Measurements from ENCODE around the gene TOP2A. TPM values are rescaled to one million over a fixed set of nuclear protein-coding genes. Genes with fewer than 3 reads are reported as not detected.
A peak's percentile ranks its signal among the peaks of the same experiment; 100 is the strongest.

The TOP2A gene
- 10 to 100 TPM; 11.8 to 32.2 (median 16.5) TPM for total RNA-seq

GRCh38 chr17:40417609-40418427 is at the start of gene TOP2A:
Gene TOP2A (minus strand): TSS chr17:40417896. CDS start chr17:40417791, 105 bp downstream.
- DNase-seq: peak; percentile 95 to 99 (median 96)
- TF ChIP-seq CTCF (IDR thresholded peaks at IDR 0.05) (no peak), POLR2A (IDR thresholded peaks at IDR 0.05) (peak in 1 of 2 donors; percentile 11)
- H3K4me1 ChIP-seq: peaks cover 0 to 17% (median 0%) of the 10 kb centered on the region in 4 donors
- H3K27me3 ChIP-seq: no peaks in the 10 kb centered on the region
- no peaks in the 10 kb centered on the region for H3K9me3 ChIP-seq
- H3K27ac ChIP-seq: peak within 1 kb of the TSS; percentile 41 to 67 (median 60)
- H3K36me3 ChIP-seq: no peaks in the 10 kb centered on the region
- H3K4me3 ChIP-seq: peak within 1 kb of the TSS; percentile 52 to 90 (median 65)

- no peak for DNase-seq
- H3K4me3 ChIP-seq: no peak overlapping the region
- H3K27me3 ChIP-seq: no peaks in the 10 kb centered on the region
- no peak overlapping the region for H3K27ac ChIP-seq
- peaks cover 0 to 11% (median 2%) of the 10 kb centered on the region in 4 donors for H3K4me1 ChIP-seq
- H3K9me3 ChIP-seq: no peaks in the 10 kb centered on the region
- no peak for TF ChIP-seq POLR2A (IDR thresholded peaks at IDR 0.05)
- TF ChIP-seq CTCF (IDR thresholded peaks at IDR 0.05): no peak
- no peaks in the 10 kb centered on the region for H3K36me3 ChIP-seq
Observed at GRCh38 chr17:40467281-40467867, 49.7 kb upstream of the TOP2A start.

- peaks cover 0 to 16% (median 2%) of the 10 kb centered on the region in 4 donors for H3K4me1 ChIP-seq
- H3K36me3 ChIP-seq: no peaks in the 10 kb centered on the region
- H3K4me3 ChIP-seq: no peak overlapping the region
- no peak for DNase-seq
- TF ChIP-seq POLR2A (IDR thresholded peaks at IDR 0.05): no peak
- TF ChIP-seq CTCF (IDR thresholded peaks at IDR 0.05): no peak
- H3K27me3 ChIP-seq: no peaks in the 10 kb centered on the region
- H3K9me3 ChIP-seq: no peaks in the 10 kb centered on the region
- no peak overlapping the region for H3K27ac ChIP-seq
Observed at GRCh38 chr17:40466298-40466971, 48.7 kb upstream of the TOP2A start.

GRCh38 chr17:40464392-40464855 is 46.7 kb upstream of the TOP2A start:
- Histone ChIP-seq H3K4me3 (no peak overlapping the region), H3K27ac (no peak overlapping the region)
- TF ChIP-seq CTCF (IDR thresholded peaks at IDR 0.05): no peak
- TF ChIP-seq POLR2A (IDR thresholded peaks at IDR 0.05): no peak

GRCh38 chr17:40463122-40463550 is 45.4 kb upstream of the TOP2A start:
- H3K9me3 ChIP-seq: no peaks in the 10 kb centered on the region
- DNase-seq: no peak
- H3K4me3 ChIP-seq: no peak overlapping the region
- H3K27me3 ChIP-seq: no peaks in the 10 kb centered on the region
- H3K4me1 ChIP-seq: peaks cover 0 to 32% (median 2%) of the 10 kb centered on the region in 4 donors
- no peak for TF ChIP-seq CTCF (IDR thresholded peaks at IDR 0.05)
- no peak for TF ChIP-seq POLR2A (IDR thresholded peaks at IDR 0.05)
- peak overlapping the region in 1 of 4 donors; percentile 20 for H3K27ac ChIP-seq
- no peaks in the 10 kb centered on the region for H3K36me3 ChIP-seq

More at GRCh38 chr17:40464392-40464855, 46.7 kb upstream of the TOP2A start:
- Histone ChIP-seq H3K4me1 (peaks cover 0 to 25% (median 2%) of the 10 kb centered on the region in 4 donors), H3K9me3 (no peaks in the 10 kb centered on the region), H3K27me3 (no peaks in the 10 kb centered on the region), H3K36me3 (no peaks in the 10 kb centered on the region)
- no peak for DNase-seq
